GM10248 (cell line): ENCODE results near the gene C14orf180.

Source experiments
- CTCF ChIA-PET: fragments of 300-600 bp; sonication (Branson Sonifier 250); formaldehyde crosslinking; extraction: SDS; loops from one replicate; lab custom pipeline; 2021; ENCODE audit warnings: antibody characterized with exemption; lab: Yijun Ruan, JAX
- POLR2A ChIA-PET: fragments of 350-650 bp; sonication (Branson Sonifier 250); formaldehyde crosslinking; extraction: SDS; loops from one replicate; lab custom pipeline; 2020; ENCODE audit warnings: antibody characterized with exemption; lab: Yijun Ruan, JAX
- DNase-seq: peaks from one replicate; pipeline ENCODE4 v3.0.0; 2012; ENCODE audit errors: extremely low spot score
- TF ChIP-seq, protein P1 (sequence below): IDR thresholded peaks from 2 replicates; pipeline ENCODE4 v1.5.1; 2012; ENCODE audit warnings: mild to moderate bottlenecking, low read depth; ENCODE audit errors: extremely low read depth, missing control alignments, control extremely low read depth

Gene C14orf180

DNA sequence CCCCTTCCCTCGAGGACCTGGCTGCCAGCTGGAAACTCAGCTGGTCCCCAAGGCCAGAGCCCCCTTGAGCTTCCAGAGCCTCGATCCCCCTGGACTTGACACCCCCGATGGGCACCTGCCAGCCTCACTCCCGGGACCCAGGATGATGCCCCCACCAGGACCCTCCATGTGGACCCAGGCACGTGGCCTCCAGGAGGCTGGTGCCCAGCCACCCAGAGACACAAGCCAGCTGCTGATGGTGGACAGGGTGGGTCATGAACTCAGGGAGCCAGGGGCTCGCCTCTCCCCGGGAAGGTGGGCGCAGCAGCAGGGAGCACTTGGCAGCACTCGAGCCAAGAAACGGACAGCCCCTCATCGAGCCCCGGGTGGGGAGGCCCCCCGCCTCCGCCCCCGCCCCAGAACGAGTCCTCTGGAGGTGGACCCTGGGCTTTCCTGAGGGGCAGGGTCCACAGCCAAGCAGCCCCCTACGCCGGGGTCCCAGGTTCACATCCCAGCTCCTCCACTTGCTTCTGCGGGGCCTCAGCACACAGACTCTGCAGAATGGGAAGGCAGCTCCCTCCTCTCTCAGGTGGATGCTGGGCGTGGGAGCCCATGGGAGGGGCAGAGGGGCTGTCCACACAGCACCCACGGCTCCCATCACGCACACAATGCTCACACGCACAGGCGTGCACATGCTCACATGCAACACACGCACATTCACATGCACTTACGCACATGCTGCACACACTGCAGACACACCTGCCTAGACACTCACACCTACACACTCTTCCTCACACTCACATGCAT lies 12.1 kb downstream of the C14orf180 start:
- ChIA-PET CTCF (no interaction called here), POLR2A (no interaction called here)
- TF ChIP-seq, protein P1, sequence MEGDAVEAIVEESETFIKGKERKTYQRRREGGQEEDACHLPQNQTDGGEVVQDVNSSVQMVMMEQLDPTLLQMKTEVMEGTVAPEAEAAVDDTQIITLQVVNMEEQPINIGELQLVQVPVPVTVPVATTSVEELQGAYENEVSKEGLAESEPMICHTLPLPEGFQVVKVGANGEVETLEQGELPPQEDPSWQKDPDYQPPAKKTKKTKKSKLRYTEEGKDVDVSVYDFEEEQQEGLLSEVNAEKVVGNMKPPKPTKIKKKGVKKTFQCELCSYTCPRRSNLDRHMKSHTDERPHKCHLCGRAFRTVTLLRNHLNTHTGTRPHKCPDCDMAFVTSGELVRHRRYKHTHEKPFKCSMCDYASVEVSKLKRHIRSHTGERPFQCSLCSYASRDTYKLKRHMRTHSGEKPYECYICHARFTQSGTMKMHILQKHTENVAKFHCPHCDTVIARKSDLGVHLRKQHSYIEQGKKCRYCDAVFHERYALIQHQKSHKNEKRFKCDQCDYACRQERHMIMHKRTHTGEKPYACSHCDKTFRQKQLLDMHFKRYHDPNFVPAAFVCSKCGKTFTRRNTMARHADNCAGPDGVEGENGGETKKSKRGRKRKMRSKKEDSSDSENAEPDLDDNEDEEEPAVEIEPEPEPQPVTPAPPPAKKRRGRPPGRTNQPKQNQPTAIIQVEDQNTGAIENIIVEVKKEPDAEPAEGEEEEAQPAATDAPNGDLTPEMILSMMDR, result no peak
- no peak for DNase-seq

- no peak for DNase-seq
- CTCF ChIA-PET, result interaction anchor here (1.1 kb wide), 1 partner anchor 498 kb away, joined by 3 read pairs; no protein-coding TSS in a partner anchor
- TF ChIP-seq, protein P1, result no peak
- POLR2A ChIA-PET, result no interaction called here
Observed at GRCh38 chr14:104592292-104592672, 12.7 kb downstream of the C14orf180 start.

- TF ChIP-seq, protein P1, result no peak
- ChIA-PET POLR2A (no interaction called here), CTCF (interaction anchor here (1.1 kb wide), 1 partner anchor 499 kb away, joined by 3 read pairs; no protein-coding TSS in a partner anchor)
- no peak for DNase-seq
Observed at GRCh38 chr14:104592785-104593184, 13.2 kb downstream of the C14orf180 start.

DNA sequence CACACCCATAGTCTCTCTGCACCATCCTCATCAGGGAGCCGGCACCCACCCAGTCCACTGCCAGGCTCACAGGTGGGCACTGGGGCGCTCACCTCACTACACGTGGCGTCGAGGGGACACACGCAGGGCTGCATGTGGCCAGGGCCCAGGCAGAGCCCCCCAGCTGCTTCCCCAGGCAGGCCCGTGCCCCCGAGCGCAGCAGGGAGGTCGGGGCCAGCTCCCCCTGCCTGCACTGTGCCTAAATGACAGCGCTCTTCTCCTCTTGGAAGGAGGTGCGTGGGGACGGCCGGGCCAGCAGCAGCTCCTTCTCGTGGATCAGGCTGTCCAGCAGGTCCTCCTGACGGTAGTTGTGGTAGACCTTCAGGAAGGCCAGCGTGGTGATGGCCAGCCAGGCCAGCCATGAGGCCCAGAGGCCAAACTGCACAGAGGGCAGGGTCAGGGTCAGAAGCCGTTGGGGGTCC lies 13.7 kb downstream of the C14orf180 start:
- no peak for DNase-seq
- TF ChIP-seq, protein P1, result no peak
- ChIA-PET POLR2A (no interaction called here), CTCF (interaction anchor here (1.0 to 1.1 kb wide), 2 partner anchors 47 to 499 kb away, joined by 3 read pairs; no protein-coding TSS in a partner anchor)

DNA sequence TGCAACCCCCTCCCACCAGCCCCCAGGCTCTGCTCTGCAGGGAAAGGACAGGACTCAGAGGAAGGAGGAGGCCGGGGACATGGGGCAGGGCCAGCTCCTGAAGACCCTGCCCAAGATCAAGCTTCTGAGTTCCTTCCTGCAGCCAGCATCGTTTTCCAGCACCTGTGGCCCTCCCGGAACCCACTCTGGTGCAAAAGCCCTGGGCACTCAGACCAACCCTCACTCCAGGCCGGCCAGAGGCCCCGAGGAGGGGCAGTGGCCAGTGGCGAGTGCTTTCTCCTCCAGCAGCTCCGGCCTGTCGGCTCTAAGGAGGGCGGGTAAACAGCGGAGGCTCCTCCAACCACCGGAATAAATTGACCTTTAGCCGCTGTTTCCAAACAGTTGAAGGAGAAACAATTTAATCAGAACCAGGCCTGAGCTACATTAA lies 14.2 kb downstream of the C14orf180 start:
- DNase-seq, result no peak
- TF ChIP-seq, protein P1, result no peak
- POLR2A ChIA-PET, result no interaction called here
- CTCF ChIA-PET, result interaction anchor here (1.0 kb wide), 1 partner anchor 47 kb away, joined by 3 read pairs; no protein-coding TSS in a partner anchor

DNA sequence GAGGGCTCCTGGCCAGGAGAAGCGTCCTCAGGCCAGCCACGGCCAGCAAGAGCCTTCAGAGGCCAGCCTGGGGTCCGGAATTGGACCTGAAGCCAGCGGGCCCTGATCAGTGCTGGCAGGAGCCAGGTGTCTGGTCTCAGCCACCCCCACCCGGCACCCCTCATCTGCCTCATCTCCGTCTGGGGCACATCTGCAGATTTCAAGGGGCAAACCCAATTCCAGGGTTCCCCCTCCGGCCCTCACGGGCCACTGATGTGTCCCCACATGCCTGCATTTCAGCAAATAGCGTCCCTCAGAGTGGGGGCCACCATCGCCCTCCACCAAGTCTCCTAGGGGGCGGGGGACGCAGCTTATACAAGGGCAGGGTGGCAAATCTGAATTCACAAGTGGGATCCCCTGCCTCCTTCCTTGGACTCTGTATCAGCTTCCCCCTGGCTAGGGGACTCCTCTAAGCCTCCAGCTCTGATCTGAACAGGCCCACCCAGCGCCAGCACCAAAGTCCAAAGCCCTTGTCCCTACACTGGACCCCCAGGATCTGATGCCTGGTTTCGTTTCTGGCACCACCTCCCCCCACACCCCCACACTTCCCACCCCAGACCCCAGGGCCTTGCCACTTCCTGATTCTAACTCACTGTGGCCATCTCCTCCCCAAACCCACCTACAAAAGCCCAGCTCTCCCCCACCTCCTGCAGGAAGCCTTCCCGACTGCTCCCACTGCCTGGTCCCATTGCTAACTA lies 14.9 kb downstream of the C14orf180 start:
- ChIA-PET CTCF (interaction anchor here (1.0 kb wide), 1 partner anchor 46 kb away, joined by 3 read pairs; no protein-coding TSS in a partner anchor), POLR2A (no interaction called here)
- DNase-seq, result no peak
- TF ChIP-seq, protein P1, result no peak
